Right renal cortex interstitium (tissue), 3 donors: ENCODE measurements around the gene TMEM19. TPM values are rescaled to one million over a fixed set of nuclear protein-coding genes. Genes with fewer than 3 reads are reported as not detected.
"Not testable (repeated sequence)": the region's sequence is repeated elsewhere in the genome, so short reads cannot be mapped to it uniquely, and the experiment has no call there.

Source experiments
- DNase-seq, 3 donors: peaks; one replicate each; pipeline ENCODE4 v3.0.0-alpha.2; 2013; ENCODE audit warnings: low read depth in 3 of 3, low spot score in 2 of 3
- polyA plus RNA-seq, 3 donors: library from polyadenylated mRNA; unstranded; fragments of 120-200 nt; gene quantifications; one replicate each; pipeline ENCODE4 v1.2.1, GENCODE V29; 2013; ENCODE audit not compliant: insufficient read length in 3 of 3

TMEM19 gene
- polyA plus RNA-seq, 3 donors = 38.7 to 50.5 (median 45.6) TPM

GRCh38 chr12:71664411-71665089 lies 21.3 kb upstream of the TMEM19 start:
- DNase-seq = no peak

- no peak for DNase-seq
Observed at GRCh38 chr12:71665090-71665463, 20.8 kb upstream of the TMEM19 start.

GRCh38 chr12:71666259-71666658 lies 19.6 kb upstream of the TMEM19 start:
- no peak for DNase-seq

- DNase-seq = no peak
Observed at GRCh38 chr12:71671311-71671710, 14.6 kb upstream of the TMEM19 start.

- no peak for DNase-seq
Observed at GRCh38 chr12:71671816-71672215, 14.1 kb upstream of the TMEM19 start.

- DNase-seq = no peak
Observed at GRCh38 chr12:71682466-71682865, 3.4 kb upstream of the TMEM19 start.

- no peak for DNase-seq
Observed at GRCh38 chr12:71683633-71684032, 2.2 kb upstream of the TMEM19 start.

GRCh38 chr12:71684081-71684480 lies 1.8 kb upstream of the TMEM19 start:
- no peak for DNase-seq

GRCh38 chr12:71685312-71685906 lies 473 bp upstream of the TMEM19 start:
- no peak for DNase-seq

GRCh38 chr12:71686658-71687025 lies 760 bp downstream of the TMEM19 start:
- DNase-seq = no peak

- DNase-seq = not testable (repeated sequence)
Observed at GRCh38 chr12:71687172-71687571, 1.3 kb downstream of the TMEM19 start.

- DNase-seq = no peak
Observed at GRCh38 chr12:71688961-71689570, 3.2 kb downstream of the TMEM19 start.

GRCh38 chr12:71691504-71692129 lies 5.7 kb downstream of the TMEM19 start:
- DNase-seq = no peak

- no peak for DNase-seq
Observed at GRCh38 chr12:71693126-71693525, 7.2 kb downstream of the TMEM19 start.

GRCh38 chr12:71693651-71694050 lies 7.8 kb downstream of the TMEM19 start:
- DNase-seq = not testable (repeated sequence)

GRCh38 chr12:71694099-71694820 lies 8.4 kb downstream of the TMEM19 start:
- DNase-seq = no peak

- no peak for DNase-seq
Observed at GRCh38 chr12:71695782-71696181, 9.9 kb downstream of the TMEM19 start.

GRCh38 chr12:71702181-71702580 lies 16.3 kb downstream of the TMEM19 start:
- DNase-seq = not testable (repeated sequence)

- no peak for DNase-seq
Observed at GRCh38 chr12:71702590-71702989, 16.7 kb downstream of the TMEM19 start.

- no peak for DNase-seq
Observed at GRCh38 chr12:71703206-71703605, 17.3 kb downstream of the TMEM19 start.

- no peak for DNase-seq
Observed at GRCh38 chr12:71704920-71705319, 19.0 kb downstream of the TMEM19 start.
